GM12874 (cell line): ENCODE measurements around the gene CPT1A.

ENCODE experiments used
- CTCF ChIP-seq: IDR thresholded peaks from 2 replicates; pipeline ENCODE4 v1.5.1; 2011; ENCODE audit warnings: low read depth, mild to moderate bottlenecking, control low read depth, low read length, moderate library complexity; ENCODE audit not compliant: insufficient read depth

Gene CPT1A

GRCh38 chr11:68840661-68841653 lies 759 bp downstream of the CPT1A start:
- no peak for TF ChIP-seq CTCF

GRCh38 chr11:68839911-68840641 lies 1.6 kb downstream of the CPT1A start:
- no peak for TF ChIP-seq CTCF

GRCh38 chr11:68839054-68839865 lies 2.5 kb downstream of the CPT1A start:
- TF ChIP-seq CTCF = no peak

- TF ChIP-seq CTCF = no peak
Measured at GRCh38 chr11:68838572-68838964, 3.1 kb downstream of the CPT1A start.

GRCh38 chr11:68837583-68838571 lies 3.8 kb downstream of the CPT1A start:
- no peak for TF ChIP-seq CTCF

- no peak for TF ChIP-seq CTCF
Measured at GRCh38 chr11:68835749-68836148, 6.0 kb downstream of the CPT1A start.
